PFSK-1 (cell line): ENCODE data around the gene PHACTR3.

Experiments used
- POLR2AphosphoS5 ChIP-seq: IDR thresholded peaks from 2 replicates; pipeline ENCODE4 v1.6.1; 2012; ENCODE audit warnings: low read depth, mild to moderate bottlenecking, control low read depth, low read length, moderate library complexity
- SIN3A ChIP-seq: IDR thresholded peaks from 2 replicates; pipeline ENCODE4 v1.6.1; 2012; ENCODE audit warnings: mild to moderate bottlenecking, low read length, moderate library complexity, borderline replicate concordance; ENCODE audit not compliant: insufficient read depth
- TAF1 ChIP-seq: IDR thresholded peaks from 2 replicates; pipeline ENCODE4 v1.6.1; 2012; ENCODE audit warnings: low read length, control low read depth, borderline replicate concordance; ENCODE audit not compliant: insufficient read depth
- TF ChIP-seq, protein P1 (sequence below), 2 experiments: IDR thresholded peaks; 2 replicates each; pipeline versions ENCODE4 v1.6.1 to v1.8.0; 2011 to 2012; ENCODE audit warnings: low read depth in 2 of 2, low read length in 2 of 2, control low read depth in 1 of 2, inconsistent platforms in 1 of 2, mild to moderate bottlenecking in 1 of 2, moderate library complexity in 1 of 2; ENCODE audit not compliant: insufficient read depth in 1 of 2

DNA sequence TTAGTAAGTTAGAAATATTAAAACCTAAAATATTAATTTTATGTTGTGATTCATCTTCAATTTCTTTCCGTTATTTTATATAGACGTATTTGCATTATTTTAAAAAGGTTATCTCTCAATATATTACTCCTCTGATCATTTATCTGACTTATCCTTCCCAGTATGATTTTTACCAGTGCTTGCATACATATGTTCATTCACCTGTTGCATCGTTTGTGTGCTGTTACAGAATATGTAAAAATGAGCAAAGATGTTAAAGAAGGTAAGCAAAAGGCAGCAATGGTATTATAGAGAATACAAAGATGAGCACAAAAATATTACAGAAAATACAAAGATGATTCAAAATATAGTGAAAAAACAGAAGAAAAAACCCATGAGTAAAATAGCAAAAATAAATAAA is 280.2 kb downstream of the PHACTR3 start:
- TF ChIP-seq, protein P1, sequence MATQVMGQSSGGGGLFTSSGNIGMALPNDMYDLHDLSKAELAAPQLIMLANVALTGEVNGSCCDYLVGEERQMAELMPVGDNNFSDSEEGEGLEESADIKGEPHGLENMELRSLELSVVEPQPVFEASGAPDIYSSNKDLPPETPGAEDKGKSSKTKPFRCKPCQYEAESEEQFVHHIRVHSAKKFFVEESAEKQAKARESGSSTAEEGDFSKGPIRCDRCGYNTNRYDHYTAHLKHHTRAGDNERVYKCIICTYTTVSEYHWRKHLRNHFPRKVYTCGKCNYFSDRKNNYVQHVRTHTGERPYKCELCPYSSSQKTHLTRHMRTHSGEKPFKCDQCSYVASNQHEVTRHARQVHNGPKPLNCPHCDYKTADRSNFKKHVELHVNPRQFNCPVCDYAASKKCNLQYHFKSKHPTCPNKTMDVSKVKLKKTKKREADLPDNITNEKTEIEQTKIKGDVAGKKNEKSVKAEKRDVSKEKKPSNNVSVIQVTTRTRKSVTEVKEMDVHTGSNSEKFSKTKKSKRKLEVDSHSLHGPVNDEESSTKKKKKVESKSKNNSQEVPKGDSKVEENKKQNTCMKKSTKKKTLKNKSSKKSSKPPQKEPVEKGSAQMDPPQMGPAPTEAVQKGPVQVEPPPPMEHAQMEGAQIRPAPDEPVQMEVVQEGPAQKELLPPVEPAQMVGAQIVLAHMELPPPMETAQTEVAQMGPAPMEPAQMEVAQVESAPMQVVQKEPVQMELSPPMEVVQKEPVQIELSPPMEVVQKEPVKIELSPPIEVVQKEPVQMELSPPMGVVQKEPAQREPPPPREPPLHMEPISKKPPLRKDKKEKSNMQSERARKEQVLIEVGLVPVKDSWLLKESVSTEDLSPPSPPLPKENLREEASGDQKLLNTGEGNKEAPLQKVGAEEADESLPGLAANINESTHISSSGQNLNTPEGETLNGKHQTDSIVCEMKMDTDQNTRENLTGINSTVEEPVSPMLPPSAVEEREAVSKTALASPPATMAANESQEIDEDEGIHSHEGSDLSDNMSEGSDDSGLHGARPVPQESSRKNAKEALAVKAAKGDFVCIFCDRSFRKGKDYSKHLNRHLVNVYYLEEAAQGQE (IDR thresholded peaks at IDR 0.05; ENCODE audit: insufficient read depth in 1 of 2, low read depth in 2 of 2, low read length in 2 of 2): no peak
- TF ChIP-seq POLR2AphosphoS5 (no peak), SIN3A (no peak), TAF1 (no peak)
